ENCODE results near the gene CADPS. TPM values are rescaled to one million over a fixed set of nuclear protein-coding genes. Genes with fewer than 3 reads are reported as not detected.

The CADPS gene
- polyA plus RNA-seq, 3 donors = not detected

DNA sequence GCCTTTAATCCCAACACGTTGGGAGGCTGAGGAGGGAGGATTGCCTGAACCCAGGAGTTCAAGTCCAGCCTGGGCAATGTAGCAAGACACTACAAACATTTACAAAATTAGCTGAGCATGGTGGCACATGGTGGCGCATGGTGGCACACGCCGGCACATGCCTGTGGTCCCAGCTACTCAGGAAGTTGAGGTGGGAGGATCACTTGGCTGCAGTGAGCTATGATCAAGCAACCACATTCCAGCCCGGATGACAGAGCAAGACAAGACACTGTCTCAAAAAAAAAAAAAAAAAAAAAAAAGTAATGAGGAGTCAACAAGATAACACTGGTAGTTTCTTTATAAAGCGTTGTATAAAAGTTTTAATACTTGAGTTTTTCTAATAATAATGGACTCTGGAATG is 511.9 kb downstream of the CADPS start:
- peaks cover 43 to 50% (median 47%) of the 10 kb centered on the region in 3 donors for H3K27me3 Mint-ChIP-seq (ENCODE audit: low read depth in 3 of 3)
- peaks cover 0 to 22% (median 2%) of the 10 kb centered on the region in 7 donors for H3K9me3 Mint-ChIP-seq
- no peak overlapping the region for H3K27ac Mint-ChIP-seq
- H3K4me2 ChIP-seq (replicated peaks; ENCODE audit: extremely low read depth, low read length, poor library complexity, severe bottlenecking) = no peak overlapping the region
- peaks cover 0 to 17% of the 10 kb centered on the region in 2 donors for H3K9me3 ChIP-seq (replicated peaks in 1 of 2; ENCODE audit: control insufficient read depth in 1 of 2, insufficient read depth in 1 of 2, low read length in 2 of 2)
- no peak overlapping the region for H3K9ac ChIP-seq (ENCODE audit: insufficient read depth, low read length, poor library complexity, severe bottlenecking)
- H3K4me1 ChIP-seq (ENCODE audit: control insufficient read depth in 1 of 2, insufficient read depth in 2 of 2, low read length in 2 of 2) = no peaks in the 10 kb centered on the region
- no peak overlapping the region for H2AFZ ChIP-seq (ENCODE audit: insufficient read depth, low read depth, low read length, poor library complexity, severe bottlenecking)
- no peaks in the 10 kb centered on the region for H3K36me3 ChIP-seq (replicated peaks in 1 of 2; ENCODE audit: control insufficient read depth in 1 of 2, insufficient read depth in 2 of 2, low read length in 2 of 2)
- H3K36me3 Mint-ChIP-seq = no peaks in the 10 kb centered on the region
- 89% methylated on average over 3 of the region's 6 CpGs for WGBS (ENCODE audit: insufficient coverage)
- H3K4me1 Mint-ChIP-seq = no peaks in the 10 kb centered on the region
- no peak for DNase-seq
- H4K20me1 ChIP-seq (ENCODE audit: insufficient read depth, low read length) = no peaks in the 10 kb centered on the region
- H3K27ac ChIP-seq (ENCODE audit: low read depth in 1 of 2, low read length in 2 of 2) = no peak overlapping the region
- no peak overlapping the region for H3K4me3 ChIP-seq (replicated peaks in 1 of 3; ENCODE audit: low read depth in 2 of 3, low read length in 3 of 3)
- intact Hi-C loops (cut with micrococcal nuclease) = no loop called here
- TF ChIP-seq, protein P1, sequence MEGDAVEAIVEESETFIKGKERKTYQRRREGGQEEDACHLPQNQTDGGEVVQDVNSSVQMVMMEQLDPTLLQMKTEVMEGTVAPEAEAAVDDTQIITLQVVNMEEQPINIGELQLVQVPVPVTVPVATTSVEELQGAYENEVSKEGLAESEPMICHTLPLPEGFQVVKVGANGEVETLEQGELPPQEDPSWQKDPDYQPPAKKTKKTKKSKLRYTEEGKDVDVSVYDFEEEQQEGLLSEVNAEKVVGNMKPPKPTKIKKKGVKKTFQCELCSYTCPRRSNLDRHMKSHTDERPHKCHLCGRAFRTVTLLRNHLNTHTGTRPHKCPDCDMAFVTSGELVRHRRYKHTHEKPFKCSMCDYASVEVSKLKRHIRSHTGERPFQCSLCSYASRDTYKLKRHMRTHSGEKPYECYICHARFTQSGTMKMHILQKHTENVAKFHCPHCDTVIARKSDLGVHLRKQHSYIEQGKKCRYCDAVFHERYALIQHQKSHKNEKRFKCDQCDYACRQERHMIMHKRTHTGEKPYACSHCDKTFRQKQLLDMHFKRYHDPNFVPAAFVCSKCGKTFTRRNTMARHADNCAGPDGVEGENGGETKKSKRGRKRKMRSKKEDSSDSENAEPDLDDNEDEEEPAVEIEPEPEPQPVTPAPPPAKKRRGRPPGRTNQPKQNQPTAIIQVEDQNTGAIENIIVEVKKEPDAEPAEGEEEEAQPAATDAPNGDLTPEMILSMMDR (IDR thresholded peaks at IDR 0.05) = no peak
- H3K4me3 Mint-ChIP-seq = no peak overlapping the region
- peaks cover 41 to 45% of the 10 kb centered on the region in 2 donors for H3K27me3 ChIP-seq (ENCODE audit: control insufficient read depth in 2 of 2, insufficient read depth in 2 of 2, low read length in 2 of 2)
- no peaks in the 10 kb centered on the region for H3K79me2 ChIP-seq (ENCODE audit: insufficient read depth, low read length)

DNA sequence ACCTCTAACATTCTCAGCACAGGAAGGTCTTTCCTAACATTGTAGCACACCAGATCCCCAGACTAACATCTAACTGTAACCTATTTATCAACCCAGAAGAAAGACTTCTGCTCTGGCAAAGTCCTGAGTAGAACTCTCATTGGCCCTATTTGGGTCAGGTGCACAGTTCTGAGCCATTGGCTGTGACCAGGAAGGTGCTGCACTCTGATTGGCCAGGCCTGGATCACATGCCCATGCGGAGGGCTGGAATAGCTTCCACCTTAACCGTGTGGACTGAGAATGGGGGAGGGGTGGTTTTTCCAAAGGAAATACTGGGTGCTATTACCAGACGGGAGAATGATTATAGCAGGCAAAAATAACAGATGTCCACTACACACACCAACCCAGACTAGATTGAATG is 513.4 kb downstream of the CADPS start:
- no peak overlapping the region for H3K27ac Mint-ChIP-seq
- TF ChIP-seq, protein P1 (IDR thresholded peaks at IDR 0.05) = no peak
- Histone ChIP-seq H3K27ac (ENCODE audit: low read depth in 1 of 2, low read length in 2 of 2) (no peak overlapping the region), H4K20me1 (ENCODE audit: insufficient read depth, low read length) (no peaks in the 10 kb centered on the region), H3K9ac (ENCODE audit: insufficient read depth, low read length, poor library complexity, severe bottlenecking) (no peak overlapping the region), H3K36me3 (replicated peaks in 1 of 2; ENCODE audit: control insufficient read depth in 1 of 2, insufficient read depth in 2 of 2, low read length in 2 of 2) (no peaks in the 10 kb centered on the region), H2AFZ (ENCODE audit: insufficient read depth, low read depth, low read length, poor library complexity, severe bottlenecking) (no peak overlapping the region), H3K79me2 (ENCODE audit: insufficient read depth, low read length) (no peaks in the 10 kb centered on the region), H3K27me3 (ENCODE audit: control insufficient read depth in 2 of 2, insufficient read depth in 2 of 2, low read length in 2 of 2) (peaks cover 27 to 31% of the 10 kb centered on the region in 2 donors), H3K9me3 (replicated peaks in 1 of 2; ENCODE audit: control insufficient read depth in 1 of 2, insufficient read depth in 1 of 2, low read length in 2 of 2) (peaks cover 0 to 4% of the 10 kb centered on the region in 2 donors), H3K4me1 (ENCODE audit: control insufficient read depth in 1 of 2, insufficient read depth in 2 of 2, low read length in 2 of 2) (no peaks in the 10 kb centered on the region), H3K4me3 (replicated peaks in 1 of 3; ENCODE audit: low read depth in 2 of 3, low read length in 3 of 3) (no peak overlapping the region), H3K4me2 (replicated peaks; ENCODE audit: extremely low read depth, low read length, poor library complexity, severe bottlenecking) (no peak overlapping the region)
- DNase-seq = no peak
- no peaks in the 10 kb centered on the region for H3K36me3 Mint-ChIP-seq
- 100% methylated on average over 1 of the region's 3 CpGs for WGBS (ENCODE audit: insufficient coverage)
- H3K9me3 Mint-ChIP-seq = peaks cover 0 to 17% (median 2%) of the 10 kb centered on the region in 7 donors
- no peaks in the 10 kb centered on the region for H3K4me1 Mint-ChIP-seq
- intact Hi-C loops (cut with micrococcal nuclease) = no loop called here
- H3K27me3 Mint-ChIP-seq (ENCODE audit: low read depth in 3 of 3) = peaks cover 29 to 38% (median 32%) of the 10 kb centered on the region in 3 donors
- H3K4me3 Mint-ChIP-seq = no peak overlapping the region
